Muscle layer of duodenum (tissue), 2 donors: ENCODE data around the gene HSBP1.

Source experiments
- H3K27ac ChIP-seq: one replicate; pipeline ENCODE4 v1.7.0; 2013; ENCODE audit warnings: mild to moderate bottlenecking, low read length
- H3K27me3 ChIP-seq: one replicate; pipeline ENCODE4 v1.7.0; 2013; ENCODE audit warnings: low read depth, mild to moderate bottlenecking, control low read depth, low read length
- H3K36me3 ChIP-seq, 2 donors: one replicate each; pipeline ENCODE4 v1.7.0; 2013; ENCODE audit warnings: low read length in 2 of 2, control low read depth in 1 of 2, mild to moderate bottlenecking in 1 of 2; ENCODE audit not compliant: insufficient read depth in 2 of 2, control insufficient read depth in 1 of 2
- H3K4me1 ChIP-seq, 2 donors: one replicate each; pipeline ENCODE4 v1.7.0; 2013; ENCODE audit warnings: low read length in 2 of 2, mild to moderate bottlenecking in 2 of 2, control low read depth in 1 of 2, moderate library complexity in 1 of 2; ENCODE audit not compliant: insufficient read depth in 2 of 2, control insufficient read depth in 1 of 2
- H3K4me3 ChIP-seq, 2 donors: one replicate each; pipeline ENCODE4 v1.7.0; 2013; ENCODE audit warnings: low read length in 2 of 2, low read depth in 1 of 2, mild to moderate bottlenecking in 1 of 2
- H3K9me3 ChIP-seq, 2 donors: one replicate each; pipeline ENCODE4 v1.7.0; 2013; ENCODE audit warnings: low read length in 2 of 2, control low read depth in 1 of 2, mild to moderate bottlenecking in 1 of 2; ENCODE audit not compliant: control insufficient read depth in 1 of 2
- donor health status: healthy.

Gene HSBP1

DNA sequence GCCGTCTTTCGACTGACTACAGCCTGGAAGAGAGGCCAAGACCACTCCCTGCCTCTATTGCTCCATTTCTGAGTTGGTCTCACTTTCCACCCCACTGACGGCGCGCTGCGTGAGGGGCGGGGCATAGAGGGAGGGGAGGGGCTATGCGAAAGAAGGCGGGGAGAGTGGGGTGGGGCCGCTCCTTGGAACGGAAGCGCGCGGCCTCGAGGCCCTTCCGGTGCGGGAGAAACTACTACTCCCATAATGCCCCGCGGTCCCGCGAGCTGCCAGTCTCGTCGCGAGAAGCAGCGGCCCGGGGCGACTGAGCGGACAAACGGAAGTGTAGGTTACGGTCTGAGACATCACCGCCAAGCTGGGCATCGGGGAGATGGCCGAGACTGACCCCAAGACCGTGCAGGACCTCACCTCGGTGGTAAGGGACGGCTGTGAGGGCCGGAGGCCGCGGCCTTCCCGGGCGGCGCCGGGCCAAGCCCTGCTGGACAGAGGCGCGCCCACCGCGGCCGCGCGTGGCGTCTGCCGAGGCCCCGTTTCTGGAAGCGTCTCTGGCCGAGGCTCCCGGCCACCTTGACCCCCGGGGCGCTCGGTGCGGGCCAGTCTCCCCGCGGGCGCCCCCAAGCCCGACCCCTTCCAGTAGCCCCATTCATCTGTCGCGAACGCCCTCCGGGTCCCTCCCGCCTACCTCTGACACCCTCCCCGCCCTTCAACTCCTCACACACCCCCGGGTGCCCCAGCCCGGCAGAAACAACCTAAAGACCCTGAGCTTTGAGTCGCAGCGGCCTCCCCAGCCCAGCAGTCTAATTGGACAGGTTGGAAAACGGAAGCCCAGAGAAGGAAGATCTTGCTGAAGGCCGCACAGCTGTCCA, at the start of gene HSBP1:
HSBP1 (plus strand) TSS at position 269 of the 863 bp plus-strand sequence; CDS start at position 368, 99 bp downstream.
- Histone ChIP-seq H3K9me3 (no peaks in the 10 kb centered on the region), H3K4me3 (peak within 1 kb of the TSS; percentile 75 to 93), H3K4me1 (peaks cover 0 to 34% of the 10 kb centered on the region in 2 donors), H3K27ac (peak within 1 kb of the TSS; percentile 75), H3K36me3 (no peaks in the 10 kb centered on the region), H3K27me3 (no peaks in the 10 kb centered on the region)

DNA sequence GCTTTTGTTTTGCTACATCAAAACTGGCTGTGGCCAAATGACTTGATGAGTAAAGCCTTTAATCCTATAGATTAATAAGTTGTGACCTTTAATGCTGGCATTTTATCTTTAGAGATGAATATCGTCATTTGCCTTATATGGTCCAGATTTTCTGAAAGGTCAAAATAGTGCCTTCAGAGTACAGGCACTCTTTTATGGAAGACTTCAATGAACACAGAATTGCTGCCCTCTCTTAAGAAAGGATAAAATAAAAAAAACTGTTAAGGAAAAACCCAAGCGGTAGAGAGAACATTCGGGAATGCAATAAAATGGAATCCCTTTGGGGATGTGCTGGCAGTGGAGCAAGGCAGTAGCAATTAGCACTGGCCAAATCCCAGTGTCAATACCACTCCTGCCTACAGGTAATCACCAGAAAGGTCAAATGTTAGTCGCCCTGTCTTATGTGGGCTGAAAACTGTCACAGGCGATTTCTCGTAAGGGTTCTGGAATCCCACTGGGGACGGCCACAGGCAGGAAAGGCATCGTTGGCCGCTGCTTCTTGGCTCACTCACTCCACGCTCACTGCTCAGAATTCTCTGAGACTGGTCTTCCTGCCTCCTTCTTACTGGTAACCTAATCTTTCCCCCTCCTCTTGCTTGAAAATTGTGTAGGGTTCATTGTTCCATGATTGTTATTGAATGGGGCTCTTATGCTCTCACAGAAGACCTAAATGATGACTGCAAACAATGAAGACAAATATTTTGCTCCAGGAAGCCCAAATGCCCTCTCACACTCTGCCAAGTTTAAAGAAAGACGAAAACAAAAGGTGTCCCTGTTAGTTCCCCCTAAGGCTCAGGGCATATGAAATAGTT, 45.4 kb upstream of the HSBP1 start:
- H3K27me3 ChIP-seq: no peaks in the 10 kb centered on the region
- no peaks in the 10 kb centered on the region for H3K36me3 ChIP-seq
- H3K9me3 ChIP-seq: peaks cover 0 to 8% of the 10 kb centered on the region in 2 donors
- H3K4me1 ChIP-seq: no peaks in the 10 kb centered on the region
- no peak overlapping the region for H3K27ac ChIP-seq
- H3K4me3 ChIP-seq: no peak overlapping the region

DNA sequence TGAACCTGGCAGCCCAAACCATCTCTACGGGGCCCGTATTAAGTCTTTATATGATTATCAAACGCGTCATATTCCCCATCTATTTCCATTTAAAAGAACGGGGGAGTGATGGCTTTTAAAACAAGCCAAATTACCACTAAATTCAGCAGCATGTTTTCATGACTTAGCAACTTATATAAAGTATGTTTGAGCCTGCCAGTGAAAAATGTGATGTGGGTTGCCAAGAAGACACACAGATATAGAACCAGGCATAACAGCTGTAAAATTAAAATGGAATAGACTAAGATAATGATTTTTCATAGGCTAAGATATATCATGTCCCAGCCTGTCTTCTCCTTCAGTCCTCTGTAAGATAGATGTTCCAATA, 44.8 kb upstream of the HSBP1 start:
- Histone ChIP-seq H3K27me3 (no peaks in the 10 kb centered on the region), H3K27ac (no peak overlapping the region), H3K36me3 (no peaks in the 10 kb centered on the region), H3K4me1 (no peaks in the 10 kb centered on the region), H3K9me3 (peaks cover 0 to 8% of the 10 kb centered on the region in 2 donors), H3K4me3 (no peak overlapping the region)

GRCh38 chr16:83768986-83769385, 38.8 kb upstream of the HSBP1 start:
- Histone ChIP-seq H3K4me3 (no peak overlapping the region), H3K36me3 (no peaks in the 10 kb centered on the region), H3K4me1 (no peaks in the 10 kb centered on the region), H3K27ac (no peak overlapping the region), H3K27me3 (no peaks in the 10 kb centered on the region), H3K9me3 (no peaks in the 10 kb centered on the region)

- Histone ChIP-seq H3K9me3 (no peaks in the 10 kb centered on the region), H3K27ac (no peak overlapping the region), H3K4me1 (no peaks in the 10 kb centered on the region), H3K27me3 (no peaks in the 10 kb centered on the region), H3K4me3 (no peak overlapping the region), H3K36me3 (no peaks in the 10 kb centered on the region)
These were observed 38.3 kb upstream of the HSBP1 start for GRCh38 chr16:83769397-83770008.

- no peaks in the 10 kb centered on the region for H3K36me3 ChIP-seq
- no peak overlapping the region for H3K4me3 ChIP-seq
- no peaks in the 10 kb centered on the region for H3K27me3 ChIP-seq
- no peaks in the 10 kb centered on the region for H3K9me3 ChIP-seq
- no peak overlapping the region for H3K27ac ChIP-seq
- no peaks in the 10 kb centered on the region for H3K4me1 ChIP-seq
These were observed 36.4 kb upstream of the HSBP1 start for GRCh38 chr16:83771306-83771942.

- H3K27me3 ChIP-seq: no peaks in the 10 kb centered on the region
- H3K4me1 ChIP-seq: no peaks in the 10 kb centered on the region
- no peak overlapping the region for H3K27ac ChIP-seq
- H3K4me3 ChIP-seq: no peak overlapping the region
- H3K36me3 ChIP-seq: no peaks in the 10 kb centered on the region
- no peaks in the 10 kb centered on the region for H3K9me3 ChIP-seq
These were observed 35.0 kb upstream of the HSBP1 start for GRCh38 chr16:83772806-83773205.

DNA sequence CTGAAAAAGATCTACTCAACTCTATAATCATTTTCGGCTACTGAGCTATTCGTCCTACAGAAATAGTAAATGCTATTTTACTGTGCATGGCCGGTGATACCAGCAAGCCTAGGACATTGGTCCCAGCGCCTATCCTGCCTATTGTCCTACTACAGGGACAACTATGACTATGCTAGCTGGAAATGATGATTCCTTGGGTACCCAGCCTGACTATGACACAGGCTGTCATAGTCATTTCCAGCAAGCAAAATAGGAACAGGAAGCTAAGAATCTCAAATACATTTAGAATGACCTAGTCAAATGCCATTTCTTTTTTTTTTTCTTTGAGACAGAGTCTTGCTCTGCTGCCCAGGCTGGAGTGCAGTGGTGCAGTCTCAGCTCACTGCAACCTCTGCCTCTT, 33.7 kb upstream of the HSBP1 start:
- no peaks in the 10 kb centered on the region for H3K36me3 ChIP-seq
- H3K27me3 ChIP-seq: no peaks in the 10 kb centered on the region
- H3K4me1 ChIP-seq: no peaks in the 10 kb centered on the region
- H3K9me3 ChIP-seq: no peaks in the 10 kb centered on the region
- no peak overlapping the region for H3K4me3 ChIP-seq
- H3K27ac ChIP-seq: no peak overlapping the region

DNA sequence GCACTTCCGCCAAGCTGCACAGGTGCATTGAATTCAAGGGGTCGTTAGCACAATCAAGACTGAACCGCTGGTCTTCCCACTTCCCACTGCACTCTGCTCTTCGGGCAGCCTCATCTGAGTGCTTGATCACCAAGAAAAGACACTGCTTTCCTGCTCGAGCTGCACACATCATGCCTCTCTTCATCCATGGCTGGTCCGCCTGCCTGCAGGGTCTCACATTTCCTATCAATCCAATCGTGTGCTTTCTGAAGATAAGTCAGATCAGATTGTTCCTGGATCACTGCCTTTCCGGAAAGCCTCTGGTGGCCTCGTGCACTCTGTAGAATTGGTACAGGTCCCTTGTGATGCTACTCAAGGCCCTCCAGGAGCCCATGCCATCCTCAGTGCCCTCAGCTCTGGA, 30.8 kb upstream of the HSBP1 start:
- Histone ChIP-seq H3K4me1 (no peaks in the 10 kb centered on the region), H3K36me3 (no peaks in the 10 kb centered on the region), H3K27ac (no peak overlapping the region), H3K27me3 (no peaks in the 10 kb centered on the region), H3K4me3 (no peak overlapping the region), H3K9me3 (no peaks in the 10 kb centered on the region)

- Histone ChIP-seq H3K4me1 (no peaks in the 10 kb centered on the region), H3K9me3 (no peaks in the 10 kb centered on the region), H3K36me3 (no peaks in the 10 kb centered on the region), H3K4me3 (no peak overlapping the region), H3K27ac (no peak overlapping the region), H3K27me3 (no peaks in the 10 kb centered on the region)
These were observed 27.9 kb upstream of the HSBP1 start for GRCh38 chr16:83779886-83780285.

GRCh38 chr16:83785455-83785854, 22.3 kb upstream of the HSBP1 start:
- no peak overlapping the region for H3K27ac ChIP-seq
- H3K36me3 ChIP-seq: no peaks in the 10 kb centered on the region
- no peaks in the 10 kb centered on the region for H3K4me1 ChIP-seq
- no peak overlapping the region for H3K4me3 ChIP-seq
- no peaks in the 10 kb centered on the region for H3K9me3 ChIP-seq
- H3K27me3 ChIP-seq: no peaks in the 10 kb centered on the region
